Epithelial cell of proximal tubule (primary cell): ENCODE results near the gene NGFR. TPM values are rescaled to one million over a fixed set of nuclear protein-coding genes. Genes with fewer than 3 reads are reported as not detected.

Source experiments
- DNase-seq: peaks from one replicate; pipeline ENCODE4 v3.0.0-alpha.2; 2011; ENCODE audit warnings: low read depth
- H3K4me3 ChIP-seq: 2 replicates; pipeline ENCODE4 v1.5.1; 2011; ENCODE audit warnings: low read depth, mild to moderate bottlenecking, low read length
- total RNA-seq: library from RNA; depleted of rRNA; stranded (reverse); fragments of >200 nt; gene quantifications from 2 replicates; pipeline ENCODE4 v1.2.3, GENCODE V29; 2015
- TF ChIP-seq, protein P1 (sequence below): conservative IDR thresholded peaks from 2 replicates; pipeline ENCODE4 v1.5.1; 2012; ENCODE audit warnings: low read depth, mild to moderate bottlenecking, low read length

NGFR gene
- total RNA-seq, 1 donor from 2014 or later = not detected

DNA sequence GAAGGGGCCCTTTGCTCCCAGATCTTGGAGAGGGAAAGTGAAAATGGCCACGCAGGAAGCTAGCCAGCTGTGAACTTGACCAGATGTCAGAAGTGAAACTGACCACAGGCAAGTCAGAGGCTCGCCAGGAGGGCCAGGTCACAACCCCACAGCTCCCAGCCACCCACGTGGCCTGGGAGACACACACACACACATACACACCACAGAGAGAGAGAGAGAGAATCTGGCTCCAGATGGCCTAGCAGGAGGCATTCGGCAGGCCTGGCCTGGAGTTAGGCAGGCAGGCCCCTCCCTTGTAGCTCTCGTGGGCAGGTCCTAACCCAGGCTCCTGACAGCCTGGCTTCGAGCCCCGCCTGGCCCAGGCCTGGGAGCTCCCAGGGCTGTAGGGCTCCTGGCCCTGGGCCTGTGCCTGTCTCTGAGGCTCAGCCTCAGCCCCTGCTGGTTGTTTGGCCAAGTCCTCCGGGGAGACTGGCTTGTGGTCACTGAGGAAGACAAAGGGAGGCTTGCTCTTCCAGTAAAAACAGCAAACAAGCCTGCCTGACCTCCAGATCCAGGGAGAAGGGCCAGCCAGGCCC, 20.2 kb downstream of the NGFR start:
- no peak overlapping the region for H3K4me3 ChIP-seq
- TF ChIP-seq, protein P1, sequence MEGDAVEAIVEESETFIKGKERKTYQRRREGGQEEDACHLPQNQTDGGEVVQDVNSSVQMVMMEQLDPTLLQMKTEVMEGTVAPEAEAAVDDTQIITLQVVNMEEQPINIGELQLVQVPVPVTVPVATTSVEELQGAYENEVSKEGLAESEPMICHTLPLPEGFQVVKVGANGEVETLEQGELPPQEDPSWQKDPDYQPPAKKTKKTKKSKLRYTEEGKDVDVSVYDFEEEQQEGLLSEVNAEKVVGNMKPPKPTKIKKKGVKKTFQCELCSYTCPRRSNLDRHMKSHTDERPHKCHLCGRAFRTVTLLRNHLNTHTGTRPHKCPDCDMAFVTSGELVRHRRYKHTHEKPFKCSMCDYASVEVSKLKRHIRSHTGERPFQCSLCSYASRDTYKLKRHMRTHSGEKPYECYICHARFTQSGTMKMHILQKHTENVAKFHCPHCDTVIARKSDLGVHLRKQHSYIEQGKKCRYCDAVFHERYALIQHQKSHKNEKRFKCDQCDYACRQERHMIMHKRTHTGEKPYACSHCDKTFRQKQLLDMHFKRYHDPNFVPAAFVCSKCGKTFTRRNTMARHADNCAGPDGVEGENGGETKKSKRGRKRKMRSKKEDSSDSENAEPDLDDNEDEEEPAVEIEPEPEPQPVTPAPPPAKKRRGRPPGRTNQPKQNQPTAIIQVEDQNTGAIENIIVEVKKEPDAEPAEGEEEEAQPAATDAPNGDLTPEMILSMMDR = no peak
- DNase-seq = peak; percentile 89

DNA sequence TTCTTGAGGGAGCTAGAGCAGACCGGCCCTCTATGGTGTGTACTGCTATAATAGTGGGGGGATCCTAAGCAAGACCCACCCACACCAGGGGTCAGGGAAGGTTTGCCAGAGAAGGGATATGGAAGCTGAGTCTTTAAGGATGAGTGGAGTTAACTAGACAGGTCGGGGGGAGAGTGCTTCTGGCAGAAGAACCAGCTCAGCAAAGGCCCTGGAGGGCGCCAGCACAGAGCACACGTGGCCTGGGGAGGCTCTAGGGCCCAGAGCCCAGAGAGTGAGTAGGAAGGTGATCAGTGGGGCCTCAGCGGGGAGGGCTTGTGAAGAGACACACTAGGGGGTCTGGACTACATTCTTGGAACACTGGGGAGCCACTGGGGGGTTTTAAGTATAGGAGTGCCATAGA, 21.1 kb downstream of the NGFR start:
- TF ChIP-seq, protein P1 = no peak
- H3K4me3 ChIP-seq = no peak overlapping the region
- DNase-seq = no peak

DNA sequence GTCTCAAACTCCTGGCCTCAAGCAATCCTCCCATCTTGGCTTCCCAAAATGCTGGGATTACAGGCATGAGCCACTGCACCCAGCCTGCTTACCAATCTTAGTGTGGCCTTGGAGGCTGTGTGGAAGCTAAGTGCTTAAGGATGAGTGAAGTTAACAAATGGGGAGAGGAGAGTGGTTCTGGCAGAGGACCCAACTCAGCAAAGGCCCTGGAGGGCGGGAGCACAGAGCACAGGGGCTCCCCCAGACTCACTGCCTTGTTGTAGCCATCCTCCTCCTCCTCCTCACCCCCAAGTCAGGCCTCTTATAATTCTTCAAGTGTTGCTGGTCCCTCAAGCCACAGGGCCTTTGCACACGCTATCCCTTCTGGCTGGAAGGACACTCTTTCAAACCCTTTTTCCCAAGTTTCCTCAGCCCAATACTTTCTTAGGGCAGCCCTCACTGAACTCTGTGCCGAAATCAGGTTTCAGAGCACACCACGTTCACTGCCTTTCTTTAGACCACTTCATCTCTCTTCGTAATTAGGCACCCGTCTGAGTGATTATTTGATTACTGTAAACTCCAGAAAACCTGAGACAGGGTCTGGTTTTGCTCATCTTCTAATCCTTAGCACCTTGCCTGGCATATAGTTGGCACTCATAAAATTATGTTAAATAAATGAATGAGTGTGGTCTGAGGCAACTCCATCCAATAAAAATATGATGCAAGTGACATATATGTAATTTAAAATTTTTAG, 23.4 kb downstream of the NGFR start:
- no peak for DNase-seq
- TF ChIP-seq, protein P1 = no peak
- no peak overlapping the region for H3K4me3 ChIP-seq

DNA sequence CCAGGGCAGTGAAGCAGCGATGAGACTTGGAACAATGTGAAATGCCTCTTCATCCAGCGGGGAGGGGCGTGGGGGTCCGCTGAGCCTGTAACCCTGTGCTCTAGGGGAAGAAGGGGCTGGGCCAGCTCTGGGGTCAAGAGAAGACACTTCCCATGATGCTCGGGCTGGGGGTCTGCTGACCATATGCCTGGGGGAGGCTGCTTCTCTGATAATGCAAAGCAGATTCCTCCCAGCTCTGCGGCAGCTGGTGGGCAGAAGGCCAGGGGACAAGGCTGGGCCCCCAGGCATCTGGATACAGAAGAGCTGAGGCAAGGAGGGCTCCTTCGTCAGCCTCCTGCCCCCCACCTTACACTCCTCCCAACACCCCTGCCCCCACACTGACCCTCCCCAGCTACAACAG, 24.7 kb downstream of the NGFR start:
- no peak for DNase-seq
- H3K4me3 ChIP-seq = no peak overlapping the region
- TF ChIP-seq, protein P1 = no peak

- DNase-seq = no peak
- no peak overlapping the region for H3K4me3 ChIP-seq
- TF ChIP-seq, protein P1 = no peak
Measured at GRCh38 chr17:49520386-49521087, 25.4 kb downstream of the NGFR start.

DNA sequence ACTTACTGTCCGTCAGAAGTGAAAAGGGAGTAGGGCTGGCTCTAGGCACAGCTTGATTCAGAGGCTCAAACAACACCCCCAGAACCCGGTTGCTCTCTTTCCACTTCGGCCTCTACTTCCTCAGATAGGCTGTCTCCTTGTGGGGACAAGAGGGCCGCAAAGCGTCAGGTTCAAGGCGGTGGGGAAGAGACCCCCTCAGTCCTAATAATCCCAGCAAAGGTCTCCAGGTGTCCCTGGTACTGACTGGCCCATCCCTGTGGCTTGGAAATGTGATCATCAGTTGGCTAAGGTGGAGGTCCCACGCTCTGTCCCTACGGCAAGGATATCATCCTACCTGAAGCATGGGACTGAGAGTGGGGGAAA, 26.0 kb downstream of the NGFR start:
- no peak overlapping the region for H3K4me3 ChIP-seq
- DNase-seq = no peak
- TF ChIP-seq, protein P1 = no peak
